ENCODE results near the gene FOXE1. TPM values are rescaled to one million over a fixed set of nuclear protein-coding genes. Genes with fewer than 3 reads are reported as not detected.

FOXE1 gene
- total and polyA plus RNA-seq, 4 donors, result not detected

- no peak overlapping the region for H3K27ac ChIP-seq (ENCODE audit: low read depth in 1 of 2, low read length in 2 of 2)
- DNase-seq (ENCODE audit: low spot score), result no peak
- WGBS, result 7% methylated on average over 54 of the region's 54 CpGs
Observed at GRCh38 chr9:97857606-97858392, 4.8 kb downstream of the FOXE1 start.

More at GRCh38 chr9:97857606-97858392, 4.8 kb downstream of the FOXE1 start:
- no peak for TF ChIP-seq EGR1 (IDR thresholded peaks at IDR 0.05; ENCODE audit: low read depth in 2 of 2)
- no peak for TF ChIP-seq RAD21 (IDR thresholded peaks at IDR 0.05)
- TF ChIP-seq, protein P1, sequence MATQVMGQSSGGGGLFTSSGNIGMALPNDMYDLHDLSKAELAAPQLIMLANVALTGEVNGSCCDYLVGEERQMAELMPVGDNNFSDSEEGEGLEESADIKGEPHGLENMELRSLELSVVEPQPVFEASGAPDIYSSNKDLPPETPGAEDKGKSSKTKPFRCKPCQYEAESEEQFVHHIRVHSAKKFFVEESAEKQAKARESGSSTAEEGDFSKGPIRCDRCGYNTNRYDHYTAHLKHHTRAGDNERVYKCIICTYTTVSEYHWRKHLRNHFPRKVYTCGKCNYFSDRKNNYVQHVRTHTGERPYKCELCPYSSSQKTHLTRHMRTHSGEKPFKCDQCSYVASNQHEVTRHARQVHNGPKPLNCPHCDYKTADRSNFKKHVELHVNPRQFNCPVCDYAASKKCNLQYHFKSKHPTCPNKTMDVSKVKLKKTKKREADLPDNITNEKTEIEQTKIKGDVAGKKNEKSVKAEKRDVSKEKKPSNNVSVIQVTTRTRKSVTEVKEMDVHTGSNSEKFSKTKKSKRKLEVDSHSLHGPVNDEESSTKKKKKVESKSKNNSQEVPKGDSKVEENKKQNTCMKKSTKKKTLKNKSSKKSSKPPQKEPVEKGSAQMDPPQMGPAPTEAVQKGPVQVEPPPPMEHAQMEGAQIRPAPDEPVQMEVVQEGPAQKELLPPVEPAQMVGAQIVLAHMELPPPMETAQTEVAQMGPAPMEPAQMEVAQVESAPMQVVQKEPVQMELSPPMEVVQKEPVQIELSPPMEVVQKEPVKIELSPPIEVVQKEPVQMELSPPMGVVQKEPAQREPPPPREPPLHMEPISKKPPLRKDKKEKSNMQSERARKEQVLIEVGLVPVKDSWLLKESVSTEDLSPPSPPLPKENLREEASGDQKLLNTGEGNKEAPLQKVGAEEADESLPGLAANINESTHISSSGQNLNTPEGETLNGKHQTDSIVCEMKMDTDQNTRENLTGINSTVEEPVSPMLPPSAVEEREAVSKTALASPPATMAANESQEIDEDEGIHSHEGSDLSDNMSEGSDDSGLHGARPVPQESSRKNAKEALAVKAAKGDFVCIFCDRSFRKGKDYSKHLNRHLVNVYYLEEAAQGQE (IDR thresholded peaks at IDR 0.05), result no peak
- TF ChIP-seq JUND (IDR thresholded peaks at IDR 0.05), result no peak
- TF ChIP-seq YY1 (IDR thresholded peaks at IDR 0.05), result no peak
- no peak for TF ChIP-seq MAX (IDR thresholded peaks at IDR 0.05)
- no peak for TF ChIP-seq HNF4G (IDR thresholded peaks at IDR 0.05)
- no peak for TF ChIP-seq ZBTB33 (IDR thresholded peaks at IDR 0.05)
- TF ChIP-seq FOXA1 (IDR thresholded peaks at IDR 0.05), result no peak
- TF ChIP-seq FOXA2 (IDR thresholded peaks at IDR 0.05), result no peak
- no peak for TF ChIP-seq TAF1 (conservative IDR thresholded peaks at IDR 0.05)
- no peak for TF ChIP-seq RXRA (IDR thresholded peaks at IDR 0.05)
- no peak for TF ChIP-seq ATF3 (IDR thresholded peaks at IDR 0.05)
- no peak for TF ChIP-seq GABPA (IDR thresholded peaks at IDR 0.05 in 1 of 2, conservative IDR thresholded peaks at IDR 0.05 in 1 of 2)
- no peak for TF ChIP-seq NR2F2 (IDR thresholded peaks at IDR 0.05)
- TF ChIP-seq, protein P2, sequence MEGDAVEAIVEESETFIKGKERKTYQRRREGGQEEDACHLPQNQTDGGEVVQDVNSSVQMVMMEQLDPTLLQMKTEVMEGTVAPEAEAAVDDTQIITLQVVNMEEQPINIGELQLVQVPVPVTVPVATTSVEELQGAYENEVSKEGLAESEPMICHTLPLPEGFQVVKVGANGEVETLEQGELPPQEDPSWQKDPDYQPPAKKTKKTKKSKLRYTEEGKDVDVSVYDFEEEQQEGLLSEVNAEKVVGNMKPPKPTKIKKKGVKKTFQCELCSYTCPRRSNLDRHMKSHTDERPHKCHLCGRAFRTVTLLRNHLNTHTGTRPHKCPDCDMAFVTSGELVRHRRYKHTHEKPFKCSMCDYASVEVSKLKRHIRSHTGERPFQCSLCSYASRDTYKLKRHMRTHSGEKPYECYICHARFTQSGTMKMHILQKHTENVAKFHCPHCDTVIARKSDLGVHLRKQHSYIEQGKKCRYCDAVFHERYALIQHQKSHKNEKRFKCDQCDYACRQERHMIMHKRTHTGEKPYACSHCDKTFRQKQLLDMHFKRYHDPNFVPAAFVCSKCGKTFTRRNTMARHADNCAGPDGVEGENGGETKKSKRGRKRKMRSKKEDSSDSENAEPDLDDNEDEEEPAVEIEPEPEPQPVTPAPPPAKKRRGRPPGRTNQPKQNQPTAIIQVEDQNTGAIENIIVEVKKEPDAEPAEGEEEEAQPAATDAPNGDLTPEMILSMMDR (IDR thresholded peaks at IDR 0.05; ENCODE audit: low read depth, low read length, missing input control), result no peak
- no peak for TF ChIP-seq HNF4A (conservative IDR thresholded peaks at IDR 0.05)
- TF ChIP-seq SP1 (IDR thresholded peaks at IDR 0.05), result no peak
- H3K4me1 ChIP-seq (ENCODE audit: control insufficient read depth in 4 of 4, insufficient read depth in 4 of 4, low read length in 3 of 4), result peaks cover 7 to 12% (median 7%) of the 10 kb centered on the region in 4 donors
- no peaks in the 10 kb centered on the region for H3K36me3 ChIP-seq (ENCODE audit: control insufficient read depth in 4 of 4, insufficient read depth in 3 of 4, low read depth in 1 of 4, low read length in 3 of 4)
- no peak overlapping the region for H3K4me3 ChIP-seq (ENCODE audit: low read depth in 1 of 3, low read length in 3 of 3)
- H3K9me3 ChIP-seq (ENCODE audit: control insufficient read depth in 4 of 4, low read length in 3 of 4), result peaks cover 0 to 12% (median 0%) of the 10 kb centered on the region in 4 donors
- H3K9ac ChIP-seq (ENCODE audit: low read depth in 1 of 2, low read length in 2 of 2), result no peak overlapping the region
- peaks cover 12 to 32% (median 25%) of the 10 kb centered on the region in 4 donors for H3K27me3 ChIP-seq (ENCODE audit: control insufficient read depth in 4 of 4, insufficient read depth in 4 of 4, low read length in 3 of 4)

Data from liver (tissue), 9 donors.